GM10266 (cell line): Measurements from ENCODE around the gene DNAH10.

ENCODE experiments used
- DNase-seq: peaks from one replicate; pipeline ENCODE4 v3.0.0; 2012; ENCODE audit errors: extremely low spot score
- TF ChIP-seq, protein P1 (sequence below): IDR thresholded peaks from 2 replicates; pipeline ENCODE4 v1.5.1; 2012; ENCODE audit warnings: mild to moderate bottlenecking, low read depth; ENCODE audit not compliant: control insufficient read depth, insufficient read depth; ENCODE audit errors: missing control alignments

DNAH10 gene

DNA sequence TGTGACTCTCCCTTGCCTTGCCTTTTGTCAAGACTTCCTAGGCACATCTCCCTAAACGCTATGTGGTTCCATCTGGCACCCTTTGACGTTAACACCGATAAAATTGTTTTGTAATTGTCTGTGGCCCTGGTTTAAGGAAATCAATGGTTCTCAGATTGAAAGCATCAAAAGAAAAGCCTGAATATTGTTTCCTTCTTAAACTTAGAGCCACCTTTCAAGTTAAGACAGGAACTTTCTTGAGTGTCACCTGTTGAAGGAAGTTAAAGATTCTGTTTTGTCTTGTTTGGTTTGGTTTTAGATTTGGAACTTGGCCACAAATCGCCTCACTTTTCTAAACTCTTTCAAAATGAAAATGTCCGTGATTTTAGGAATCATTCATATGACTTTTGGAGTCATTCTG, 14.8 kb upstream of the DNAH10 start:
- no peak for DNase-seq
- TF ChIP-seq, protein P1, sequence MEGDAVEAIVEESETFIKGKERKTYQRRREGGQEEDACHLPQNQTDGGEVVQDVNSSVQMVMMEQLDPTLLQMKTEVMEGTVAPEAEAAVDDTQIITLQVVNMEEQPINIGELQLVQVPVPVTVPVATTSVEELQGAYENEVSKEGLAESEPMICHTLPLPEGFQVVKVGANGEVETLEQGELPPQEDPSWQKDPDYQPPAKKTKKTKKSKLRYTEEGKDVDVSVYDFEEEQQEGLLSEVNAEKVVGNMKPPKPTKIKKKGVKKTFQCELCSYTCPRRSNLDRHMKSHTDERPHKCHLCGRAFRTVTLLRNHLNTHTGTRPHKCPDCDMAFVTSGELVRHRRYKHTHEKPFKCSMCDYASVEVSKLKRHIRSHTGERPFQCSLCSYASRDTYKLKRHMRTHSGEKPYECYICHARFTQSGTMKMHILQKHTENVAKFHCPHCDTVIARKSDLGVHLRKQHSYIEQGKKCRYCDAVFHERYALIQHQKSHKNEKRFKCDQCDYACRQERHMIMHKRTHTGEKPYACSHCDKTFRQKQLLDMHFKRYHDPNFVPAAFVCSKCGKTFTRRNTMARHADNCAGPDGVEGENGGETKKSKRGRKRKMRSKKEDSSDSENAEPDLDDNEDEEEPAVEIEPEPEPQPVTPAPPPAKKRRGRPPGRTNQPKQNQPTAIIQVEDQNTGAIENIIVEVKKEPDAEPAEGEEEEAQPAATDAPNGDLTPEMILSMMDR: no peak

DNA sequence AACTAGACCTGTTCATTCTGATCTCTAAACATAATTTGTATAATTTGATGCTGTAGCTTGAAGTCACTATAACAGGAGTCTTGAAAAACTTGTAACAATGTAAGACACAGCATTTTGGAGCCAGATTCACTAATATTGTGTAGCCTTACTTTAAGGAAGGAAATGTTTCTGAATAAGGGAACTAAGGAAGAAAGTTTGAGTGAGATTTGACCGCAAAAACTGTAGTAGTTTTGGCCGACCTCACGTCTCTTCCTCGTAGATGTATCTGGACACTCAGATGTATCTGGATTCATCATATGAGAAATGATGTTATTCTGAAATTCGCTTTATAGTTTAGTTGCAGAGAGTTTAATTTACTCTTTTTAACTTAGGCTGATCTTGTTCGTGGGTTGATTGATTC, 13.9 kb upstream of the DNAH10 start:
- TF ChIP-seq, protein P1: no peak
- DNase-seq: no peak

DNA sequence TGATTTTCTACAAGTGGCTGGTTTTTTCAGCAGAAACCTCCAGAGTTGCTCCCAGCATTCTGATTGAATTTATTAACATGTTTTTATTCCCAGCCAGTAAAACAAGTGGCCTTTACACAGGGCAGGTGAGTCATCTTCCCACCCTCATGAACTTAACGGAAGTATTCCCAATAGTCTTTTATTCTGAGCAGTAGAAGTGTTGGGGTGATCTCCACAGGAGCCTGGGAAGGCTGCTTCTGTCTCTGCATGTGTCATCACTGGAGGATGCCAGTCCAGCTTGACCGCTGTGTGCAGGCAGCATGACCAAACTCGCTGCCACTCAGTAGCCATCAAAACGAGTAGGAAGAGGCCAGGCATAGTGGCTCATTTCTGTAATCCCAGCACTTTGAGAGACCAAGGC, 13.4 kb upstream of the DNAH10 start:
- TF ChIP-seq, protein P1: no peak
- DNase-seq: no peak

DNA sequence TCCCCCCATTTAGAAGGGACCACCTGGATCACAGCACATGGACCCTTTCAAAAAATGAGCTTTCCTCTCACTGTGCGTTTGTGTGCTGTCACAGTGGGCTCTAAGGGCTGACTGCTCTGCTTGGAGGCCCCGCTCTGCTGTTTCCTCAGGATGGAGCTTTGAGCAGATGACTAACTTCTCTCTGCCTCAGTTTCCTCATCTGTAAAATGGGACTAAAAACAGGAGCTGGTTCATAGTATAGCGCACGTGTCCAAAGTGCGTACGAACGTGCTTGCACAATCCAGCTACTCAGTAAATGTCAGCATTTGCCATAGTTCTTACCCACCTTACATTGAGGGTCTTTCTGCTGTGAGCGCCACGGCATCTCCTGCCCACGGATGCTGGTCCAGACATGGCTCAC, 12.7 kb upstream of the DNAH10 start:
- TF ChIP-seq, protein P1: no peak
- no peak for DNase-seq

DNA sequence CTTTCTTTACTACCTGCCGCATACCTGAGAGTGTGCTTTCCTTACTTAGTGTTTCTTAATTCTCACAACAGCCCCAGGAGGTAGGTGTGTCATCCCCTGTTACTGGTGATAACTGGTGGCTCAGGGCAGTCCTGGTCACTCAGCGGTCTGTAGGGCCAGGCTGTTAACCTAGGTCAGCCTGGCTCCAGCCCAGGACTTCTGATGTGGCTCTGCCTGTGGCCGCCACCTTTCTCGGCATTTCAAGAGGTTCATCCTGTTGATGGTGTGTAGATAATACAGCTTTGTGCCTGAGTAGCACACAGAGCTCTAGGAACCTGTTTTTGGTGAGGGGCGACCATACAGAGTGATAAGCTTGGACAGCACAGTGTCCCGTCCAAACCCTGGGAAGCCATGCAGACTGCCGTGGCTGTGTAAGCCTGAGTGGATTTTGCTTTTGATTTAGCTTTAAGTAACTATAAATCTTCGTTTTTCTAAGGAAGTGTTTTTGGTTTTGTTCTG, 11.9 kb upstream of the DNAH10 start:
- TF ChIP-seq, protein P1: no peak
- DNase-seq: no peak

DNA sequence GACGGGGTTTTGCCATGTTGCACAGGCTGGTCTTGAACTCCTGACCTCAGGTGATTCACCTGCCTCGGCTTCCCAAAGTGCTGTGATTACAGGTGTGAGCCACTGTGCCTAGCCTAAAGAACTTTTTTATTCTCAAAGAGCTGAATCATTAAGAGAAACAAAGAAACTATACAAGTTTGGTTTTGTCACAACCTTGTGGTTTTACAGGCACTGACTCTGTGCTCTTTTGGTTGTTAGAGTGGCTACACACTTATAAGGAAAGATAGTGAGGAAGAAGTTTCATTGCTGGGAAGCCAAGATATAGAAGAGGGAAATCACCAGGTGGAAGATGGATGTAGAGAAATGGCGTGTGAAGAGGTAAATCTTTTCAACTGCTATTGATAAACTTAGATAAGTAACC, 10.1 kb upstream of the DNAH10 start:
- DNase-seq: no peak
- TF ChIP-seq, protein P1: no peak

DNA sequence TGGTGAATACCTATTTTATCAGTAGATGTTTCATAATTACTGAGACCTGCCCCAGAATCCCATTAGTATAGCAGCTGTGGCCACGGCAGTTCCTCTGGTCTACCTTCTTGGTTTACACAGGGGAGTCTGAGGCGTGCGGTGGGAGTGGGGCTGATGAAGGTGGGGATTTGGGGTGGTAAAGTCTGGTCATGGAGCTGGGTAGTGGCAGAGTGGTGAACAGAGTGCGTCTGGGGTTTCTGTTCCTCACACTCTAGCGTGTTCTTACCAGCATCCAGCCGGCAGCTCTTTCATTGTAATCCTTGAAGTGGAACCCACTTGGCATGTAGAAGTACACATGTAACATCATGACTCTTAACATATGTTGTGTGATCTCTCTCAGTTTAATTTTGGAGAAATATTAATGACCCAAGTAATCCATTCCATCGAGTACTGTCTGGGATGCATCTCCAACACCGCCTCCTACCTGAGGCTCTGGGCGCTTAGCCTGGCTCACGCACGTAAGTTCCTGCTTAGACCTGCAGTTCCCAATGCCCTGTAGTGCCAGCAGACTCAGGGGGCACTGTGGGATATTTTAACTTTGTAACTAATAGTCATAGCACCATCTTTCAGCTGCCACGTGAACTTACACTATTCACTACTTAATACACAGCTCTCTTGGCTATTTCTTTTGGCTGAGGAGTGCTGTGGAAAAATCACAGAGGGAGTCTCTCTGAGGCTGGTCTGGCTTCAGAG, 7.9 kb upstream of the DNAH10 start:
- DNase-seq: no peak
- TF ChIP-seq, protein P1: no peak
